Dendritic cell treated with granulocyte-macrophage colony-stimulating factor and Interleukin-4, amounts not matched to agents 40 ng/mL and 50 ng/mL, for 4 days (primary cell): Measurements from ENCODE around the gene TTC7B.

Source experiments
- H3K27ac Mint-ChIP-seq: one replicate; pipeline ENCODE4 v1.8.0; 2022; ENCODE audit warnings: mild to moderate bottlenecking, mixed read lengths
- H3K27me3 Mint-ChIP-seq: one replicate; pipeline ENCODE4 v1.8.0; 2022; ENCODE audit warnings: mild to moderate bottlenecking, mixed read lengths
- H3K36me3 Mint-ChIP-seq: one replicate; pipeline ENCODE4 v1.8.0; 2022; ENCODE audit warnings: low read depth, mixed read lengths
- H3K4me1 Mint-ChIP-seq: one replicate; pipeline ENCODE4 v1.8.0; 2022; ENCODE audit warnings: low read depth, mixed read lengths
- H3K4me3 Mint-ChIP-seq: one replicate; pipeline ENCODE4 v1.8.0; 2022; ENCODE audit warnings: mild to moderate bottlenecking, moderate library complexity, mixed read lengths
- H3K9me3 Mint-ChIP-seq: one replicate; pipeline ENCODE4 v1.8.0; 2022; ENCODE audit warnings: mixed read lengths
- intact Hi-C: fragments of 100-400 bp; cut with micrococcal nuclease; formaldehyde crosslinking; loops from one replicate; pipeline ENCODE4 v1.15.0; 2022

TTC7B gene

DNA sequence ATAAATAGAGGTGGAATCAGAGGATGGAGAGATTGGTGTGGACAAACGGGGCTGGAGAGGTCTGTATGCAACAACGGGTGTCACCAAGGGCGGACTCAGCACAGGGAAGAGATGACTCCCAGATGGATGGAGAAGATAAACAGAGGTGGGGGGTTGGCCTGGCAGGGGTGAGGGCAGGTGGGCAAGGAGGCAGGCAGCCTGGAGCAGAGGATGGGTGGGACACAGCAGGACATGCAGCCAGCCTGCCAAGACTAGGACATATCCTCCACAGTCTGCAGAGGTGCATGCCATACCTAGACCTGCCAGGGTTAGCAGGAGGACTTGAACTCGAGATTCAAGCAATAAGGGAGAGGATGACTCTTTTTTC, 56.2 kb downstream of the TTC7B start:
- Mint-ChIP-seq H3K4me1 (peaks cover 44% of the 10 kb centered on the region), H3K36me3 (peaks cover 13% of the 10 kb centered on the region), H3K27me3 (no peaks in the 10 kb centered on the region), H3K4me3 (no peak overlapping the region), H3K27ac (peak overlapping the region; percentile 84), H3K9me3 (peaks cover 18% of the 10 kb centered on the region)
- intact Hi-C loops = no loop called here

DNA sequence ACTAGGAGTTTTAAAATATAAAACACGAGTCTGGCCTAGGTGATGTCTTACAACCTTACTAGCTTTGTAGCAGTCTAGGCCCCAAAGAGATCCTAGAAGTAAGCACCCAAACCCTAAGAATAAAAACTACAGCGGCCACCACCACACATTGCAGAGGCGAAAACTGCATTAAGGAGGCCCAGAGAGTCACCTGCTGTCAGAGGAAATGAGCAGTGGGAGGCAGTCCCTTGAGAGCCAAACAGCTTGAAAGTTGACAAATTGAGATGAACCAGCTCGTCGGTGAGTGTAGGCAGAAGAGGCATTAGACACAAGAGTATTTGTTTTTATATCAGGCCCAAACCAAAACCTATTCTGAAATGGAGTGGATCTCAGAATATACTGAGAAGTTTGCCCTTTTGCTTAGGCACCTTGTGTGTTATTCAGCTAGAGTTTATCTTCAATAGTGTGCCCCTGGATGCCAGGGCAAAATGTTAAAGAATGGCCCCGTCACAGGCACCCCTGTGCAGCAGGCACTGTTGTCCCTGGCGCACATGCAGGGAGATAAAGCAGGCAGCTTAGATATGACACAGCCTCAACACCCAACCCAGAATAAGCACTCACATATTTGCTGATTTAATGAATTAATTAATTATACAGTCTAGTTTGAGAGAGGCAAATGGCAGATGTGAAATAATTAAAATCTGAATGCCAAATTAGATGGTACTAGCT, 56.7 kb downstream of the TTC7B start:
- Mint-ChIP-seq H3K9me3 (peaks cover 18% of the 10 kb centered on the region), H3K27ac (peak overlapping the region; percentile 84), H3K27me3 (no peaks in the 10 kb centered on the region), H3K36me3 (peaks cover 13% of the 10 kb centered on the region), H3K4me1 (peaks cover 44% of the 10 kb centered on the region), H3K4me3 (no peak overlapping the region)
- intact Hi-C loops = loop anchor here (5.0 to 10.0 kb wide), 4 partner anchors 68 to 457 kb away; partner anchors contain the start of gene CALM1

DNA sequence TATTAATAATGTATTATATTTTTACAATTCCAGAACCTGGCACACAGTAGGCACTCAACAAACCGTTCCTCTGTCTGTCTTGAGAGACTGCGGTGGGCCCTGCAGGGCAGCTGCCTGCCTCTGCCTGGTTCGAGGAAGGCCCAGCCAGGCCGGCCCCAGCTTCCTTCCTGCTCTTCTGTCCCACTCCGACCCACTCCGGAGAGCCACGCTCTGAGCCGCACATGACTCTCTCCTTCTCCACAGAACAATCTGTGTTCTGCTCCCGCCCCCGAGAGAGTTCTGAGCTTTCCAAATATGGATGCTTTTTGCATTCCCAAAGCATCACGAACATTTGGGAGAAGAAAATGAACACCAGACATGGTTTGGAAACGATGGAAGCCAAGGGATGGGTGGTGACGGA, 57.3 kb downstream of the TTC7B start:
- H3K4me3 Mint-ChIP-seq = peak overlapping the region; percentile 74

DNA sequence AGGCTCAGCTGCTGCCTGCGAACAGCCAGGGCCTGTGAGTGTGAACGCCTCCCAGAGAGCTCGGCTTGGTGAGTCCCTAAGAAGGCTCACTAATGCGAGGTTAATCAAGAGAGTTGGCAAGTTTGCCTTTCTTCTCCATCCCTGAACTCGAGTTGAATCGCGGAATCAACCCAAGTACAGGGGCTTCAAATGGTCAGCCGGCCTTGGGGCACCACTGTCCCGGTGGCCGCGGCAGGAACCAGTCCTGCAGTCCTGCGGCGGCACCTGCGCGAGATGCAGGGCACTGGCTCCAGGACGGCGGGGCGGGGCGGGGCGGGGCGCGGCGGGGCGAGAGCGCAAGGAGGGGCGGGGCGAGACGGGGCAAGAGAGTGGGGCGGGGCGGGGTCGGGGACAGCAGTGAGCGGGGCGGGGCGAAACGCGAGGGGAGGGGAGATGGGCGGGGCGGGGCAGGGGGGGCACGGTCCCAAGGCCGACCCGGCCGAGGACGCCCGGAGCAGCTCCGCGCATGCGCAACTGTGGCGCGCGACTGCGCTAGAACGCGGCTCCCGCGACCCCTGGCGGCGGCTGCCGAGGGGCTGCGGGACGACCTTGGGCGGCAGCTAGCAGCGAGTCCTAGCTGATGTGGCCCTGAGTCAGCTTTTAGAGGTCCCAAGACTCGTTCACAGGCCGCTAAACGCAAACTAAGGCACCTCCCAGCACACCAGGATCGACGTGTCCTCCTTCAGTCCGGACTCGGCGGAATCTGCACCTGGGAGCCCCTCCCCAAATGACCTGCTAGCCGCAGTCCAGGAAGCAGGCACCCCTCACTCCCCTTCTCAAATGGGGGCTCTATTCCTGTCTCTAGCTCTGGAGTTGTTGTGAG, 58.0 kb downstream of the TTC7B start:
- intact Hi-C loops = loop anchor here (5.0 to 10.0 kb wide), 4 partner anchors 69 to 456 kb away; partner anchors contain the start of gene CALM1
- Mint-ChIP-seq H3K4me1 (peaks cover 44% of the 10 kb centered on the region), H3K36me3 (peaks cover 13% of the 10 kb centered on the region), H3K27me3 (no peaks in the 10 kb centered on the region), H3K9me3 (peaks cover 9% of the 10 kb centered on the region), H3K4me3 (peak overlapping the region; percentile 74), H3K27ac (peak overlapping the region; percentile 84)

More for the DNA sequence above, 57.3 kb downstream of the TTC7B start:
- H3K36me3 Mint-ChIP-seq = peaks cover 13% of the 10 kb centered on the region
- intact Hi-C loops = loop anchor here (5.0 to 10.0 kb wide), 4 partner anchors 68 to 457 kb away; partner anchors contain the start of gene CALM1
- peak overlapping the region; percentile 84 for H3K27ac Mint-ChIP-seq
- H3K9me3 Mint-ChIP-seq = peaks cover 15% of the 10 kb centered on the region
- H3K27me3 Mint-ChIP-seq = no peaks in the 10 kb centered on the region
- H3K4me1 Mint-ChIP-seq = peaks cover 44% of the 10 kb centered on the region

DNA sequence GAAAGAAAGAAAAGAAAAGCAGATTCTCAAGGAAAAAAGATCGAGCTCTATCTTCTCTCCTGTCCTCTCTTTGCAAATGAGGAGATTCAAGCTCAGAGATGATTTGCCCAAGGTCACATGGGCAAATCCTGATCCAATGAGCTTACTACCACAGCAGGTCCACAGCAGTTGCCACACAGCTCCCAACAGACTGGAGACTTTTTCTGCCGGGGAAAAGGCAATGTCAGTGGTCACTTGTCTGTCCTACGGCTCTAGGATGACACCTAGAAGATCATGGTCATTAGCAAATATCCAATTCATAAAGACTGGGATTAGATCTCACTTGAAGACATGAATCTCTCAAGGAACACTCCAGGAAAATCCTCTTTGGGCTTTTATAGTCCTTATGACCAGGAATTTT, 58.8 kb downstream of the TTC7B start:
- Mint-ChIP-seq H3K27ac (no peak overlapping the region), H3K9me3 (peaks cover 3% of the 10 kb centered on the region), H3K36me3 (peaks cover 6% of the 10 kb centered on the region), H3K4me1 (peaks cover 44% of the 10 kb centered on the region), H3K27me3 (no peaks in the 10 kb centered on the region), H3K4me3 (no peak overlapping the region)
- intact Hi-C loops = loop anchor here (5.0 to 10.0 kb wide), 4 partner anchors 70 to 455 kb away; partner anchors contain the start of gene CALM1

DNA sequence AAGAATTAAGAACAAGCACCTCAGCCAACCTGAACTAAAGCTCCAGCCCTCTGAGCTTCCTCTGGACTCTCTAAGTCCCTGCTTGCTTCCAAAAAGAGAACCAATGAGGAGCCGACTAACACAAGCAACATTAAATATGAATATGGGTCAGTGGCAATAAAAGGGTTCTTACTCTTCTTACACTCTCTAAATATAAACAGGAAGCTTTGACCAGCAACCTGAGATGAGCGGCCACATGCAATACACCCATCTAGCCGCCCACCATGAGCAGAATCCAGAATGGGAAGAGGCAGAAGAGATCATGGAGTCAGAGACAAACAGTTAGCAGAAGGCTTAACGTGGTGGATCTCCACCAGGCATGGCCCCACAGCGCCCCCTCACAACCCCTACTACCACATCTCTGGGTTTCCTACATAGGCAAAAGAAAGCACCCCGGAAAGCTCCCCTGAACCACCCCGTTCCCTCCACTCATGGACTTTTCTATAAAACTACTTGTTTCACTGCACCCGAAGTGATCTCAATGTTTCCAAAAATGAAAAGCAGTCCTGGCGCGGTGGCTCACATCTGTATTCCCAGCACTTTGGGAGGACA, 59.4 kb downstream of the TTC7B start:
- Mint-ChIP-seq H3K36me3 (peaks cover 6% of the 10 kb centered on the region), H3K4me3 (no peak overlapping the region), H3K9me3 (no peaks in the 10 kb centered on the region), H3K27ac (no peak overlapping the region), H3K27me3 (no peaks in the 10 kb centered on the region), H3K4me1 (peaks cover 44% of the 10 kb centered on the region)
- intact Hi-C loops = loop anchor here (5.0 to 10.0 kb wide), 4 partner anchors 70 to 455 kb away; partner anchors contain the start of gene CALM1

DNA sequence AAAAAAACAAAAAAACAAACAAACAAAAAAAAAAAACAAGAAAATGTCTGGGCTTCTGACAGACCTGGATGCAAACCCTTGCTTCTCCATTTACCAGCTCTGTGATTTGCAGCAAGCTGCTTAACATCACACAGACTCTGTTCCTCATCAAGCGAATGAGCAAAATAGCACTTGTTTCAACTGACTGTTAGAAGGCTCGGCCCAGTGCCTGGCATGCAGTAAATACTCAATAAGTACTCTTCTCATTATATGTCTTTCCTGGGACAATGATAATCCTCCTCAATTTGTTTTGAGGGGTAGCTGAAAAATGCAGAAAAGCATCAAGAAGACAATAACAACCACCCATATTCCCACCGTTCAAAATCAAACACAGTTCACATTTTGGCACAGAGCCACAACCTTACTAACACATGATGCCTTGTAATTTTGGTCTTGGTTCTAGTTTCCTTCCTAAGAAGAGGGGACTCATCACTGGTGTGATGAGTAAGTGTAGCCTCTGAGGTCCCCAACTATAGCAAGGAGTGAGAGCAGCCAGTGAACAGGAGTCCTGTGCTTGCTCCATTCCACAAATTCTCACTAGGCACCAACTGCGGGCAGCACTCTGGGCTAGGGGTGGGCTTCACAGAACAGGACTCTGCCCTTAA, 60.4 kb downstream of the TTC7B start:
- H3K36me3 Mint-ChIP-seq = peaks cover 6% of the 10 kb centered on the region
- no peaks in the 10 kb centered on the region for H3K9me3 Mint-ChIP-seq
- intact Hi-C loops = loop anchor here (5.0 to 10.0 kb wide), 4 partner anchors 72 to 453 kb away; partner anchors contain the start of gene CALM1
- no peaks in the 10 kb centered on the region for H3K27me3 Mint-ChIP-seq
- H3K27ac Mint-ChIP-seq = no peak overlapping the region
- H3K4me1 Mint-ChIP-seq = peaks cover 37% of the 10 kb centered on the region
- H3K4me3 Mint-ChIP-seq = no peak overlapping the region

DNA sequence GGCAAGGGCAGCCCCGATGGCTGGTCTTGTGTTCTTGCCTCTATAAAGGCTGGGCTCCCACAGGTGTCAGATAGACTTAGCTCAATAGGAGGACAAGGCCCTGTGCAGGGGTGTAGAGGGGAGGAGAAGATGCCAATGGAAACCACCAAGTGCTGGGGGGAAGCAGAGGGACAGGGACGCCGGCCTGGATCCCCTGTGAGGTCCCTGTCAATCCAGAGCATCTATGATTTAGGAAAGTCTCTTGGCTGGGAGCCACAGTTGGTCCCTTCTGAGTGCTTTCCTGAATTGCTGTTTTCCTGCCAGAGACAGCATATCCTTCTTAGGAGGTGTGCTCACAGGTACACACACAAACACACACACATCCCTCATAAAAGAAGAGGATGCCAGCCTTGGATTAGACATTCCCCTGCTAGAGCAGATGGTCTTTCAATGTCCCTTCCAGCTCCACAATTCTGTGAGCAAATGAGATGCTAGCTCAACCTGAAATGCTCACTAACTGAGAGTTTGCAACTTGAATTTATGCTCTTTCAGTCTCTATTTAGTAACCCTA, 62.7 kb downstream of the TTC7B start:
- Mint-ChIP-seq H3K4me1 (peaks cover 20% of the 10 kb centered on the region), H3K27me3 (no peaks in the 10 kb centered on the region), H3K27ac (no peak overlapping the region), H3K36me3 (no peaks in the 10 kb centered on the region), H3K4me3 (no peak overlapping the region), H3K9me3 (peaks cover 6% of the 10 kb centered on the region)
- intact Hi-C loops = loop anchor here (10.0 kb wide), 1 partner anchor 429 kb away; no protein-coding TSS in a partner anchor

DNA sequence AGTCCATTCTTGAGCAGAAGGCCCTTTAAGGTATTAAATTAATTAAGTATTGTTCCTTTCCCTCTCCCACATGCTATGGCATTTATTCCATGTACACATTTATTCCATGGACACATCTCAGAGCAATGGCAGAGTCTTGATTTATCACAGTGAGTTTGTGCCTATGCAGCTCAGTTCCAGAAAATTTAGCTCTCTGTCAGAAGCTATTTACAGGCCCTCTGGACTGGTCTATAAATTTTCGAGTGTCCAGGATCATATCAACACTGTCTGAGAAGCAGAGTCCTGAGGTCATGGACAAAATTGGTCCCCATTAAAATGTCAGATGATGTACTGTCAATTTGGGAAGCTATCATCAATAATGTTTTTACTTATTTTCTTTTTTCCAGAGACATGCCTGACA, 65.5 kb downstream of the TTC7B start:
- intact Hi-C loops = loop anchor here (10.0 kb wide), 1 partner anchor 426 kb away; no protein-coding TSS in a partner anchor
- no peak overlapping the region for H3K4me3 Mint-ChIP-seq

DNA sequence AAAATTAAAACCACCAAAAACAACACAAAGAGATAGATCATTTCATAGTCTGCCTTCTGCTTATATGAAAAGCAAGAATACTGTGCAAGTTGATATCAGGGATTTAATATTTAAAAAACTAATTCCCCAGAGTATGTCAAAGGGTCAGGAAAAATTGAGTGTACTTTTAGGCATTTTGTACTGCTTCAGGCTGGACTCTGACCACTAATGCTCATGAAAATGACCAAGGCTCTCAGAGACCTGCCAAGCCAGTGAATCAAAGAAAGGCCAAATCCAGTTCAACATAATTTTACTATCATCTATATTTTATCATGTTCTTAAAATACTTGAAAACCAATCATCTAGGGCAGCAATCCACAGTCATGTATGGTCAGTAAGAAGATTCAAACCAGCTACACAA, 66.0 kb downstream of the TTC7B start:
- Mint-ChIP-seq H3K27ac (no peak overlapping the region), H3K9me3 (peaks cover 12% of the 10 kb centered on the region), H3K27me3 (no peaks in the 10 kb centered on the region), H3K36me3 (no peaks in the 10 kb centered on the region), H3K4me1 (no peaks in the 10 kb centered on the region), H3K4me3 (no peak overlapping the region)
- intact Hi-C loops = loop anchor here (10.0 kb wide), 1 partner anchor 425 kb away; no protein-coding TSS in a partner anchor

More for the DNA sequence above, 65.5 kb downstream of the TTC7B start:
- peaks cover under 1% of the 10 kb centered on the region for H3K4me1 Mint-ChIP-seq
- no peaks in the 10 kb centered on the region for H3K36me3 Mint-ChIP-seq
- no peaks in the 10 kb centered on the region for H3K27me3 Mint-ChIP-seq
- H3K27ac Mint-ChIP-seq = no peak overlapping the region
- peaks cover 12% of the 10 kb centered on the region for H3K9me3 Mint-ChIP-seq

DNA sequence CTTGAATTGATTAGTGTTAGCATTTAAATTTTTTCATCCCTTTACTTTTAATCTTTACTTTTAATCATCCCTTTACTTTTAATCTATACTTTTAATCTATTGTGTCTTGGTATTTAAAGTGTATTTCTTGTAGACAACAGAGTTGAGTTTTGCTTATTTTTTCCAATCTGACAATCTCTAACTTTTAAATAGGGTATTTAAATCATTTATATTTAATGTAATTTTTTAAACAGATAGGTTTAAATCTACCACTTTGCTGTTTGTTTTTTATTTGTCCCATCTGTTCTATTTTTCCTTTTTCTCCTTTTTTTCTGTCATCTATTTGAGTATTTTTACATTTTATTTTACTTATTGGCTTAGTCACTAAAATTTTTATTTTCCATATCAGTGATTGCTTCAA, 68.3 kb downstream of the TTC7B start:
- H3K9me3 Mint-ChIP-seq = peaks cover 12% of the 10 kb centered on the region
- H3K27me3 Mint-ChIP-seq = no peaks in the 10 kb centered on the region
- no peaks in the 10 kb centered on the region for H3K4me1 Mint-ChIP-seq
- no peak overlapping the region for H3K4me3 Mint-ChIP-seq
- intact Hi-C loops = no loop called here
- no peak overlapping the region for H3K27ac Mint-ChIP-seq
- H3K36me3 Mint-ChIP-seq = peaks cover 11% of the 10 kb centered on the region

DNA sequence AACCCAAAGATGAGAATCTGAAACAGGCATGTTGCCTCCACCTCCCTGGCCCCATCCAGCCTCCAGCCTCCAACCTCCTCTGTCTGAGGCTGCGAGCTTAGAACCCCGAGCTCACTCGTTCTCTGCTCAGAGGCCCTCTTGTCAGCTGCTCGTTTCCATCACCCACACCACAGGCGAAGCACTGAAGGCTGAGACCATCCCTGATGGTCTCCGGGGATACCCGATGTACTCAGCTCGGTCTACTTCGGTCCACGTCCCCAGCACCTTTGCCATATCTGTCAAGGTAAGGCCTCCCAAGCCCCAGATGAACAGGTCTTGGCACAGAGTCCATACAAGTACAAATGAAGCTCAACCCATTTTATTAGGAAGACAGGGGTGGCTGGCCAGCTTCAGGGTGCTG, 72.4 kb downstream of the TTC7B start:
- no peaks in the 10 kb centered on the region for H3K27me3 Mint-ChIP-seq
- no peak overlapping the region for H3K27ac Mint-ChIP-seq
- no peaks in the 10 kb centered on the region for H3K4me1 Mint-ChIP-seq
- peaks cover 9% of the 10 kb centered on the region for H3K9me3 Mint-ChIP-seq
- peaks cover 17% of the 10 kb centered on the region for H3K36me3 Mint-ChIP-seq
- H3K4me3 Mint-ChIP-seq = no peak overlapping the region
- intact Hi-C loops = no loop called here

DNA sequence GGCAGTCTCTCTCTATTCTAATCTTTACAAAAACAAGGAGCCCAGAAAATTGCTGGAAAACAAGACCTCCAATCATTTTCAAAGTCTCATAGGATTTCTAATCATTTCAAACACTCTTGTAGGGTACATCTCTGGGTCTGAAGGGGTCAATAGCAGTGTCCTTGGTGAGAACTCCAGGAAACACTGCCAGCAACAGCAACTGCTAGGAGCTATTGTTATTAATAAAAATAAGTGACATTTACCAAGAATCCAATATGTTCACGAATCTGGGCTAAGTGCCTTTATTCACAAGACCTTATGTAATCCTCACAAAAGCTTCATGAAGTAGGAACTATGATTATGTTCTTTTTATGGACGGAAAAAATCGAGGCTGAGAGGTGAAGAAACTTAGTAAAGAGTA, 72.8 kb downstream of the TTC7B start:
- Mint-ChIP-seq H3K4me1 (no peaks in the 10 kb centered on the region), H3K27me3 (no peaks in the 10 kb centered on the region), H3K9me3 (peaks cover 5% of the 10 kb centered on the region), H3K27ac (no peak overlapping the region), H3K36me3 (peaks cover 17% of the 10 kb centered on the region), H3K4me3 (no peak overlapping the region)
- intact Hi-C loops = no loop called here
